Adrenal gland (tissue), 12 donors: ENCODE data around the gene TIMM21. TPM values are rescaled to one million over a fixed set of nuclear protein-coding genes. Genes with fewer than 3 reads are reported as not detected.

Experiments used
- DNase-seq, 7 donors: peaks; one replicate each; pipeline ENCODE4 v3.0.0-alpha.2; 2019 to 2020
- H3K27ac ChIP-seq, 5 donors: fragments of 200-600 bp; sonication (generic) in 4 of 5; 1 replicate in 3 of 5; 2 replicates in 2 of 5; pipeline versions ENCODE4 v1.5.1 to v1.8.0; 2016 to 2020; ENCODE audit warnings: mild to moderate bottlenecking in 1 of 5
- H3K27me3 ChIP-seq: fragments of 200-600 bp; 2 replicates; pipeline ENCODE4 v1.8.0; 2021
- H3K36me3 ChIP-seq, 2 donors: fragments of 200-600 bp; replicated peaks in 1 of 2; 1 replicate in 1 of 2; 2 replicates in 1 of 2; pipeline versions ENCODE4 v1.5.1 to v1.8.0; 2018 to 2022
- H3K4me1 ChIP-seq, 2 donors: fragments of 200-600 bp; replicated peaks in 1 of 2; 1 replicate in 1 of 2; 2 replicates in 1 of 2; pipeline versions ENCODE4 v1.5.1 to v1.8.0; 2018 to 2021
- H3K4me3 ChIP-seq, 4 donors: fragments of 200-600 bp; sonication (generic) in 3 of 4; one replicate each; pipeline ENCODE4 v1.5.1; 2016 to 2018
- H3K9me3 ChIP-seq, 3 donors: fragments of 200-600 bp; sonication (generic) in 1 of 3; replicated peaks in 1 of 3; 1 replicate in 2 of 3; 2 replicates in 1 of 3; pipeline versions ENCODE4 v1.5.1 to v1.8.0; 2016 to 2021
- CTCF ChIP-seq, 6 experiments: fragments of 450-650 bp in 4 of 6; fragments of 200-600 bp in 2 of 6; sonication (generic) in 1 of 6; IDR thresholded peaks; 1 replicate in 5 of 6; 2 replicates in 1 of 6; pipeline versions ENCODE4 v1.5.1 to v1.8.0; 2016 to 2021; ENCODE audit warnings: antibody characterized with exemption in 6 of 6, mild to moderate bottlenecking in 2 of 6, moderate library complexity in 1 of 6
- POLR2A ChIP-seq, 2 donors: fragments of 450-650 bp; IDR thresholded peaks; one replicate each; pipeline ENCODE4 v1.6.1; 2017; ENCODE audit warnings: antibody characterized with exemption in 2 of 2, mild to moderate bottlenecking in 2 of 2, moderate library complexity in 1 of 2
- WGBS, 4 donors: extraction: QIAGEN DNeasy Blood & Tissue Kit in 2 of 4; methylation state at CpG; one replicate each; pipeline versions ENCODE4 v1.1.5 to v1.1.7; 2013 to 2017; 5-methylcytosine and 5-hydroxymethylcytosine counted together
- intact Hi-C, 2 donors: fragments of 100-400 bp; cut with DNase I; formaldehyde crosslinking; loops; one replicate each; pipeline versions ENCODE4 v1.14.1 to v1.15.0; 2022 to 2023
- polyA plus RNA-seq, 3 donors: library from polyadenylated mRNA; stranded (reverse); fragments of 200-250 nt in 2 of 3; fragments of 350-450 nt in 1 of 3; fragmentation: Illumina TruSeq in 1 of 3; extraction: RNeasy Lipid Tissue Mini Kit (QIAGEN cat#74804) in 1 of 3; gene quantifications; one replicate each; pipeline ENCODE4 v1.2.3, GENCODE V29; 2013 to 2014
- total RNA-seq, 9 donors: library from RNA; depleted of rRNA in 4 of 9; stranded (reverse); fragments of >200 nt in 4 of 9; fragments of 120-200 nt in 1 of 9; fragmentation: NEBNext Ultra II Directional in 1 of 9; extraction: Animal tissue kit (Norgen Biotek cat#: 25700) in 1 of 9; gene quantifications; one replicate each; pipeline versions ENCODE4 v1.1.0 to v1.2.4, GENCODE V29; 2013 to 2023
- donor health status: healthy with polysubstance abuse.
- donor health status: Bipolar disorder and iron deficiency.
- donor health status: DM: yes; HTN: yes; CAD: no.
- donor health status: DM: no; HTN: no; CAD: no.
- donor health status: DM: no; HTN: no; CAD: no.
- donor health status: DM: yes; HTN: yes; CAD: no.

TIMM21 gene
- total and polyA plus RNA-seq, 12 donors: 7.1 to 102 (median 34.2) TPM

GRCh38 chr18:74142252-74142651, 6.1 kb upstream of the TIMM21 start:
- Histone ChIP-seq H3K27me3 (no peaks in the 10 kb centered on the region), H3K36me3 (no peaks in the 10 kb centered on the region), H3K27ac (no peak overlapping the region), H3K4me1 (peaks cover 3 to 4% of the 10 kb centered on the region in 2 donors), H3K9me3 (no peaks in the 10 kb centered on the region), H3K4me3 (no peak overlapping the region)
- 52 to 80% (median 67%) methylated on average over 2 of the region's 2 CpGs for WGBS, 4 donors
- no peak for DNase-seq
- TF ChIP-seq POLR2A (IDR thresholded peaks at IDR 0.05) (no peak), CTCF (IDR thresholded peaks at IDR 0.05) (no peak)
- intact Hi-C loops: no loop called here

- H3K27me3 ChIP-seq: no peaks in the 10 kb centered on the region
- no peak overlapping the region for H3K27ac ChIP-seq
- intact Hi-C loops: no loop called here
- peaks cover 5 to 24% of the 10 kb centered on the region in 2 donors for H3K4me1 ChIP-seq
- WGBS, 4 donors: 40 to 61% (median 48%) methylated on average over 3 of the region's 3 CpGs
- H3K9me3 ChIP-seq: no peaks in the 10 kb centered on the region
- no peak for TF ChIP-seq CTCF (IDR thresholded peaks at IDR 0.05)
- no peak for TF ChIP-seq POLR2A (IDR thresholded peaks at IDR 0.05)
- no peak for DNase-seq
- H3K36me3 ChIP-seq: no peaks in the 10 kb centered on the region
- peak overlapping the region in 2 of 4 donors; percentile 68 to 75 for H3K4me3 ChIP-seq
These were observed 1.6 kb upstream of the TIMM21 start for GRCh38 chr18:74146756-74147155.

- Histone ChIP-seq H3K4me1 (peaks cover 5 to 24% of the 10 kb centered on the region in 2 donors), H3K4me3 (peak overlapping the region in 3 of 4 donors; percentile 41 to 75 (median 68)), H3K9me3 (no peaks in the 10 kb centered on the region), H3K27me3 (no peaks in the 10 kb centered on the region), H3K36me3 (no peaks in the 10 kb centered on the region), H3K27ac (peak overlapping the region in 1 of 5 donors; percentile 93)
- TF ChIP-seq CTCF (IDR thresholded peaks at IDR 0.05) (no peak), POLR2A (IDR thresholded peaks at IDR 0.05) (no peak)
- intact Hi-C loops: no loop called here
- WGBS, 4 donors: 0 to 1% (median 0%) methylated on average over 17 to 28 of the region's 28 CpGs; no CpG with 5 or more reads in 1 of the 4 donors
- DNase-seq: no peak
These were observed 888 bp upstream of the TIMM21 start for GRCh38 chr18:74147491-74147778.

- no peak for DNase-seq
- Histone ChIP-seq H3K9me3 (no peaks in the 10 kb centered on the region), H3K4me1 (peaks cover 5 to 30% of the 10 kb centered on the region in 2 donors), H3K27me3 (no peaks in the 10 kb centered on the region), H3K27ac (peak overlapping the region in 4 of 5 donors; percentile 79 to 96 (median 86)), H3K4me3 (peak overlapping the region in 3 of 4 donors; percentile 35 to 75 (median 68)), H3K36me3 (no peaks in the 10 kb centered on the region)
- TF ChIP-seq CTCF (IDR thresholded peaks at IDR 0.05): no peak
- no peak for TF ChIP-seq POLR2A (IDR thresholded peaks at IDR 0.05)
- intact Hi-C loops: no loop called here
- 0 to 1% (median 0%) methylated on average over 25 of the region's 25 CpGs for WGBS, 4 donors
These were observed 284 bp downstream of the TIMM21 start for GRCh38 chr18:74148543-74149070.
